Neural cell (in vitro differentiated cells): ENCODE data around the gene DEF6. TPM values are rescaled to one million over a fixed set of nuclear protein-coding genes. Genes with fewer than 3 reads are reported as not detected.

Experiments
- H2AFZ ChIP-seq: fragments of 200-600, 300-800 bp; sonication (generic), shearing (Covaris generic); 2 replicates; pipeline ENCODE4 v1.6.0; 2014; ENCODE audit warnings: low read depth, mild to moderate bottlenecking, antibody characterized with exemption, low read length, moderate library complexity
- H3F3A ChIP-seq: fragments of 200-600 bp; shearing (Covaris generic); 2 replicates; pipeline ENCODE4 v1.6.1; 2016; ENCODE audit warnings: mild to moderate bottlenecking, moderate library complexity, mixed read lengths, antibody characterized with exemption, low read length; ENCODE audit not compliant: insufficient read depth, poor library complexity, severe bottlenecking
- H3K27ac ChIP-seq: fragments of 200-600, 300-800 bp; sonication (generic), shearing (Covaris generic); 2 replicates; pipeline ENCODE4 v1.5.1; 2014; ENCODE audit warnings: mild to moderate bottlenecking, low read length, moderate library complexity
- H3K27me3 ChIP-seq: fragments of 300-800, 200-600 bp; sonication (generic), shearing (Covaris generic); 2 replicates; pipeline ENCODE4 v1.6.0; 2014; ENCODE audit warnings: mild to moderate bottlenecking, low read depth, low read length, moderate library complexity; ENCODE audit not compliant: insufficient read depth
- H3K36me3 ChIP-seq: fragments of 300-800, 200-600 bp; sonication (generic), shearing (Covaris generic); 2 replicates; pipeline ENCODE4 v1.5.1; 2014; ENCODE audit warnings: mild to moderate bottlenecking, antibody characterized with exemption, low read length, moderate library complexity; ENCODE audit not compliant: insufficient read depth
- H3K4me2 ChIP-seq: fragments of 300-800, 200-600 bp; sonication (generic), shearing (Covaris generic); 2 replicates; pipeline ENCODE4 v1.6.0; 2014; ENCODE audit warnings: mild to moderate bottlenecking, low read length
- H3K4me3 ChIP-seq: fragments of 300-800, 200-600 bp; sonication (generic), shearing (Covaris generic); 2 replicates; pipeline ENCODE4 v1.5.1; 2014; ENCODE audit warnings: mild to moderate bottlenecking, low read length, moderate library complexity
- H3K79me2 ChIP-seq: fragments of 200-600 bp; shearing (Covaris generic); replicated peaks from 2 replicates; pipeline ENCODE4 v1.6.0; 2014; ENCODE audit warnings: mild to moderate bottlenecking, low read length, moderate library complexity; ENCODE audit not compliant: insufficient read depth
- H3K9ac ChIP-seq: fragments of 300-800, 200-600 bp; sonication (generic), shearing (Covaris generic); 2 replicates; pipeline ENCODE4 v1.6.1; 2016; ENCODE audit warnings: mild to moderate bottlenecking, low read length, mixed read lengths
- H3K9me2 ChIP-seq: fragments of 200-600 bp; shearing (Covaris generic); 2 replicates; pipeline ENCODE4 v1.6.1; 2016; ENCODE audit warnings: mild to moderate bottlenecking, low read length, mixed read lengths; ENCODE audit not compliant: insufficient read depth
- H3K9me3 ChIP-seq: fragments of 200-600, 300-800 bp; sonication (generic), shearing (Covaris generic); 2 replicates; pipeline ENCODE4 v1.6.1; 2016; ENCODE audit warnings: mild to moderate bottlenecking, mixed run types, low read length, moderate library complexity, mixed read lengths
- H4K20me1 ChIP-seq: fragments of 200-600 bp; shearing (Covaris generic); 2 replicates; pipeline ENCODE4 v1.6.1; 2016; ENCODE audit warnings: mild to moderate bottlenecking, mixed run types; ENCODE audit not compliant: insufficient read depth
- EP300 ChIP-seq: fragments of 450-650 bp; conservative IDR thresholded peaks from 2 replicates; pipeline ENCODE4 v1.6.1; 2014; ENCODE audit warnings: antibody characterized with exemption, mild to moderate bottlenecking, moderate library complexity; ENCODE audit not compliant: poor library complexity, severe bottlenecking
- EZH2 ChIP-seq: fragments of 200-600, 300-800 bp; shearing (Covaris generic), sonication (generic); IDR thresholded peaks from 2 replicates; pipeline ENCODE4 v1.6.1; 2014; ENCODE audit warnings: antibody characterized with exemption, low read length, borderline replicate concordance, mild to moderate bottlenecking; ENCODE audit not compliant: insufficient read depth, poor library complexity, severe bottlenecking
- MXI1 ChIP-seq: fragments of 450-650 bp; conservative IDR thresholded peaks from 2 replicates; pipeline ENCODE4 v1.6.1; 2014; ENCODE audit warnings: antibody characterized with exemption, mild to moderate bottlenecking; ENCODE audit not compliant: poor library complexity, severe bottlenecking
- POLR2AphosphoS5 ChIP-seq: IDR thresholded peaks from 2 replicates; pipeline ENCODE4 v1.6.1; 2012
- RAD21 ChIP-seq: fragments of 450-650 bp; conservative IDR thresholded peaks from 2 replicates; pipeline ENCODE4 v1.6.1; 2014; ENCODE audit warnings: antibody characterized with exemption, mild to moderate bottlenecking, moderate library complexity
- SMC3 ChIP-seq: fragments of 450-650 bp; conservative IDR thresholded peaks from 2 replicates; pipeline ENCODE4 v1.6.1; 2014; ENCODE audit warnings: antibody characterized with exemption, mild to moderate bottlenecking, moderate library complexity; ENCODE audit not compliant: poor library complexity
- TAF1 ChIP-seq: IDR thresholded peaks from 2 replicates; pipeline ENCODE4 v1.6.1; 2012; ENCODE audit warnings: low read depth
- polyA plus RNA-seq: library from polyadenylated mRNA; depleted of rRNA; stranded (reverse); fragments of >200 nt; gene quantifications from 2 replicates; pipeline ENCODE4 v1.2.3, GENCODE V29; 2014
- TF ChIP-seq, protein P1 (sequence below): IDR thresholded peaks from 2 replicates; pipeline ENCODE4 v1.6.1; 2012; ENCODE audit warnings: borderline replicate concordance
- TF ChIP-seq, protein P2 (sequence below): fragments of 450-650 bp; IDR thresholded peaks from 2 replicates; pipeline ENCODE4 v1.5.1; 2014; ENCODE audit warnings: antibody characterized with exemption, mild to moderate bottlenecking, moderate library complexity; ENCODE audit not compliant: poor library complexity, severe bottlenecking

The DEF6 gene
- polyA plus RNA-seq, 1 donor from 2014 or later, result 1.3 TPM

GRCh38 chr6:35342258-35343091 is 44.9 kb downstream of the DEF6 start, which contains the start of gene PPARD:
TSS of gene PPARD (plus strand) at chr6:35342558. CDS start at chr6:35411088, 68,530 bp downstream.
- H3K4me3 ChIP-seq, result peak within 1 kb of the TSS; percentile 88
- H3K9me3 ChIP-seq, result no peaks in the 10 kb centered on the region
- no peaks in the 10 kb centered on the region for H3K27me3 ChIP-seq
- no peak within 1 kb of the TSS for H3K27ac ChIP-seq
- no peak within 1 kb of the TSS for H2AFZ ChIP-seq
- H4K20me1 ChIP-seq, result no peaks in the 10 kb centered on the region
- no peaks in the 10 kb centered on the region for H3K79me2 ChIP-seq
- H3K36me3 ChIP-seq, result no peaks in the 10 kb centered on the region
- H3K4me2 ChIP-seq, result peak within 1 kb of the TSS; percentile 78
- TF ChIP-seq, protein P1, sequence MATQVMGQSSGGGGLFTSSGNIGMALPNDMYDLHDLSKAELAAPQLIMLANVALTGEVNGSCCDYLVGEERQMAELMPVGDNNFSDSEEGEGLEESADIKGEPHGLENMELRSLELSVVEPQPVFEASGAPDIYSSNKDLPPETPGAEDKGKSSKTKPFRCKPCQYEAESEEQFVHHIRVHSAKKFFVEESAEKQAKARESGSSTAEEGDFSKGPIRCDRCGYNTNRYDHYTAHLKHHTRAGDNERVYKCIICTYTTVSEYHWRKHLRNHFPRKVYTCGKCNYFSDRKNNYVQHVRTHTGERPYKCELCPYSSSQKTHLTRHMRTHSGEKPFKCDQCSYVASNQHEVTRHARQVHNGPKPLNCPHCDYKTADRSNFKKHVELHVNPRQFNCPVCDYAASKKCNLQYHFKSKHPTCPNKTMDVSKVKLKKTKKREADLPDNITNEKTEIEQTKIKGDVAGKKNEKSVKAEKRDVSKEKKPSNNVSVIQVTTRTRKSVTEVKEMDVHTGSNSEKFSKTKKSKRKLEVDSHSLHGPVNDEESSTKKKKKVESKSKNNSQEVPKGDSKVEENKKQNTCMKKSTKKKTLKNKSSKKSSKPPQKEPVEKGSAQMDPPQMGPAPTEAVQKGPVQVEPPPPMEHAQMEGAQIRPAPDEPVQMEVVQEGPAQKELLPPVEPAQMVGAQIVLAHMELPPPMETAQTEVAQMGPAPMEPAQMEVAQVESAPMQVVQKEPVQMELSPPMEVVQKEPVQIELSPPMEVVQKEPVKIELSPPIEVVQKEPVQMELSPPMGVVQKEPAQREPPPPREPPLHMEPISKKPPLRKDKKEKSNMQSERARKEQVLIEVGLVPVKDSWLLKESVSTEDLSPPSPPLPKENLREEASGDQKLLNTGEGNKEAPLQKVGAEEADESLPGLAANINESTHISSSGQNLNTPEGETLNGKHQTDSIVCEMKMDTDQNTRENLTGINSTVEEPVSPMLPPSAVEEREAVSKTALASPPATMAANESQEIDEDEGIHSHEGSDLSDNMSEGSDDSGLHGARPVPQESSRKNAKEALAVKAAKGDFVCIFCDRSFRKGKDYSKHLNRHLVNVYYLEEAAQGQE, result no peak
- TF ChIP-seq EP300, result no peak
- no peak for TF ChIP-seq TAF1
- TF ChIP-seq POLR2AphosphoS5, result no peak
- peak; percentile 71 for TF ChIP-seq MXI1
- TF ChIP-seq EZH2, result no peak
- TF ChIP-seq SMC3, result peak; percentile 96
- TF ChIP-seq, protein P2, sequence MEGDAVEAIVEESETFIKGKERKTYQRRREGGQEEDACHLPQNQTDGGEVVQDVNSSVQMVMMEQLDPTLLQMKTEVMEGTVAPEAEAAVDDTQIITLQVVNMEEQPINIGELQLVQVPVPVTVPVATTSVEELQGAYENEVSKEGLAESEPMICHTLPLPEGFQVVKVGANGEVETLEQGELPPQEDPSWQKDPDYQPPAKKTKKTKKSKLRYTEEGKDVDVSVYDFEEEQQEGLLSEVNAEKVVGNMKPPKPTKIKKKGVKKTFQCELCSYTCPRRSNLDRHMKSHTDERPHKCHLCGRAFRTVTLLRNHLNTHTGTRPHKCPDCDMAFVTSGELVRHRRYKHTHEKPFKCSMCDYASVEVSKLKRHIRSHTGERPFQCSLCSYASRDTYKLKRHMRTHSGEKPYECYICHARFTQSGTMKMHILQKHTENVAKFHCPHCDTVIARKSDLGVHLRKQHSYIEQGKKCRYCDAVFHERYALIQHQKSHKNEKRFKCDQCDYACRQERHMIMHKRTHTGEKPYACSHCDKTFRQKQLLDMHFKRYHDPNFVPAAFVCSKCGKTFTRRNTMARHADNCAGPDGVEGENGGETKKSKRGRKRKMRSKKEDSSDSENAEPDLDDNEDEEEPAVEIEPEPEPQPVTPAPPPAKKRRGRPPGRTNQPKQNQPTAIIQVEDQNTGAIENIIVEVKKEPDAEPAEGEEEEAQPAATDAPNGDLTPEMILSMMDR, result peak; percentile 98
- peak; percentile 96 for TF ChIP-seq RAD21
- peak within 1 kb of the TSS; percentile 58 for H3K9ac ChIP-seq
- H3K9me2 ChIP-seq, result no peaks in the 10 kb centered on the region
- no peaks in the 10 kb centered on the region for H3F3A ChIP-seq

DNA sequence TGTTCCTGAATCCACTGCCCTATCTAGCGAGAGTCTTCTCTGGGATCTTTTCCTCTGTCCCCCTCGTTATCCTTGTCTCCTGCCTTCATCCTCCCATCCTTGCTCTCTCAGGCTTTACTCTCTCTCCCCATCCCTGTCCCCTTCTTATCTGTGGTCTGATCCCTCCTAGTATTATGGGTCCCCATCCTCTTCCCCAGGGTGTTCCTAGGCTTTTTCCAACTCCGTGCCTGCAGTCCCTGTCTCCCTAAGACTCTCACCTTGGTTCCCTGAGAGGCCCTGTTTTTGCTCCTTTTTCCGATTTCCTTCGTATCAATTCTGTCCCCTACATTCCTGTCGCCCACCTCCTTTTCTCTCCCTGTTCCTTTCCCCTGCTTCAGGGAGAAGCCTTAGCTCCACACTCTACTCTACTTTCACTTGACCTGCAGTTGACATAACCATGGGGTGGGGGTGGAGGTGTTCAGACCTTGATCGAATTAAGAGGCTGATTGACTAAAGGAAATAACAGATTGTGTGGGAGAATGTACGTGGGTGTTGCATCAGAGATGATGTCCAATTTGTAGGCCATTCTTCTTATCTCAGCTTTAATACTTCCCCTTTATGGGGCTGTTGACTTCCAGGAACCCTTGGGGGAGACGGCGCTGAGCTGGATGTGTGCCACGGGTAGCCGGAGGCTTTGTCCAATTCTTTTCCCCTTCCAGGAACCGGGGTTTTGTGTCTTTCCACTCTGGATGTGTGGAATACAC is 45.6 kb downstream of the DEF6 start:
- Histone ChIP-seq H3K9ac (peak overlapping the region; percentile 58), H3F3A (no peaks in the 10 kb centered on the region), H3K79me2 (no peaks in the 10 kb centered on the region), H3K9me3 (no peaks in the 10 kb centered on the region), H3K9me2 (no peaks in the 10 kb centered on the region), H3K36me3 (no peaks in the 10 kb centered on the region), H3K4me3 (peak overlapping the region; percentile 88), H2AFZ (no peak overlapping the region), H4K20me1 (no peaks in the 10 kb centered on the region), H3K27ac (no peak overlapping the region), H3K27me3 (no peaks in the 10 kb centered on the region), H3K4me2 (peak overlapping the region; percentile 78)
- TF ChIP-seq, protein P1, result no peak
- TF ChIP-seq EP300, result no peak
- no peak for TF ChIP-seq RAD21
- TF ChIP-seq, protein P2, result no peak
- no peak for TF ChIP-seq MXI1
- no peak for TF ChIP-seq POLR2AphosphoS5
- no peak for TF ChIP-seq EZH2
- no peak for TF ChIP-seq TAF1
- no peak for TF ChIP-seq SMC3
